H1 (cell line): ENCODE results near the gene P4HB. TPM values are rescaled to one million over a fixed set of nuclear protein-coding genes. Genes with fewer than 3 reads are reported as not detected.

Experiments used
- CTCF ChIA-PET: fragments of 300-600 bp; sonication (Branson Sonifier 250); formaldehyde crosslinking; loops from one replicate; lab custom pipeline; 2021; ENCODE audit not compliant: partially characterized antibody; lab: Charles Lee
- POLR2A ChIA-PET: fragments of 300-600 bp; sonication (Branson Sonifier 250); formaldehyde crosslinking; loops from one replicate; lab custom pipeline; 2021; ENCODE audit warnings: inconsistent platforms; ENCODE audit not compliant: partially characterized antibody; lab: Charles Lee
- DNase-seq, 2 experiments: peaks; one replicate each; pipeline versions ENCODE4 v3.0.0 to v3.0.0-alpha.2; 2010 to 2022; ENCODE audit warnings: low spot score in 2 of 2, low read depth in 1 of 2, mixed read lengths in 1 of 2
- FAIRE-seq: peaks from 2 replicates; lab custom pipeline; 2011; peaks lifted over from hg19 to GRCh38; lab: Jason Lieb, UNC
- H2AFZ ChIP-seq: 2 replicates; pipeline ENCODE4 v1.8.1; 2012; ENCODE audit warnings: low read length, inconsistent platforms
- H2AK5ac ChIP-seq: 2 replicates; pipeline ENCODE4 v1.6.1; 2013; ENCODE audit warnings: low read depth, low read length
- H2BK120ac ChIP-seq: replicated peaks from 2 replicates; pipeline ENCODE3; 2013; ENCODE audit warnings: low read depth, low read length, inconsistent platforms
- H2BK12ac ChIP-seq: 2 replicates; pipeline ENCODE4 v1.6.1; 2013; ENCODE audit warnings: low read depth, low read length
- H2BK15ac ChIP-seq: 2 replicates; pipeline ENCODE4 v1.6.1; 2013; ENCODE audit warnings: low read length
- H2BK20ac ChIP-seq: 2 replicates; pipeline ENCODE4 v1.6.1; 2013; ENCODE audit warnings: low read length
- H2BK5ac ChIP-seq: 2 replicates; pipeline ENCODE4 v1.6.1; 2013; ENCODE audit warnings: low read depth, low read length
- H3K14ac ChIP-seq: 2 replicates; pipeline ENCODE4 v1.6.1; 2013; ENCODE audit warnings: inconsistent platforms; ENCODE audit not compliant: insufficient read length
- H3K18ac ChIP-seq: 2 replicates; pipeline ENCODE4 v1.6.1; 2013; ENCODE audit warnings: low read length; ENCODE audit errors: extremely low read depth
- H3K23ac ChIP-seq: 2 replicates; pipeline ENCODE4 v1.6.1; 2013; ENCODE audit warnings: inconsistent platforms; ENCODE audit not compliant: insufficient read length
- H3K23me2 ChIP-seq: 2 replicates; pipeline ENCODE4 v1.6.1; 2013; ENCODE audit warnings: low read depth, low read length
- H3K27ac ChIP-seq: 2 replicates; pipeline ENCODE4 v1.6.1; 2011; ENCODE audit warnings: low read depth, low read length, inconsistent platforms
- H3K27me3 ChIP-seq, 4 experiments: replicated peaks in 1 of 4; 1 replicate in 1 of 4; 2 replicates in 3 of 4; pipeline versions ENCODE4 v1.6.1 to v1.8.1; 2011 to 2013; ENCODE audit warnings: low read length in 3 of 4, mild to moderate bottlenecking in 3 of 4, inconsistent platforms in 2 of 4, mixed read lengths in 2 of 4, moderate library complexity in 1 of 4; ENCODE audit not compliant: control insufficient read depth in 3 of 4, insufficient read depth in 3 of 4; ENCODE audit errors: extremely low read depth in 1 of 4
- H3K36me3 ChIP-seq, 4 experiments: 2 replicates each; pipeline versions ENCODE4 v1.6.1 to v1.8.1; 2011 to 2013; ENCODE audit warnings: mild to moderate bottlenecking in 4 of 4, low read length in 3 of 4, moderate library complexity in 2 of 4, control low read depth in 1 of 4, inconsistent platforms in 1 of 4; ENCODE audit not compliant: insufficient read depth in 4 of 4, control insufficient read depth in 2 of 4
- H3K4ac ChIP-seq: replicated peaks from 2 replicates; pipeline ENCODE3; 2013; ENCODE audit warnings: low read length, low read depth, mixed read lengths, inconsistent platforms; ENCODE audit not compliant: insufficient read length
- H3K4me1 ChIP-seq, 4 experiments: replicated peaks in 1 of 4; 1 replicate in 1 of 4; 2 replicates in 3 of 4; pipeline versions ENCODE4 v1.6.1 to v1.8.1; 2011 to 2013; ENCODE audit warnings: low read length in 3 of 4, inconsistent platforms in 2 of 4, mixed read lengths in 1 of 4; ENCODE audit not compliant: insufficient read depth in 4 of 4, control insufficient read depth in 3 of 4
- H3K4me2 ChIP-seq, 2 experiments: 2 replicates each; pipeline versions ENCODE4 v1.6.1 to v1.8.1; 2011 to 2013; ENCODE audit warnings: low read depth in 2 of 2, low read length in 2 of 2, control low read depth in 1 of 2, inconsistent platforms in 1 of 2, mild to moderate bottlenecking in 1 of 2; ENCODE audit not compliant: insufficient read depth in 1 of 2
- H3K4me3 ChIP-seq, 4 experiments: fragments of 200-600, 300-600 bp in 1 of 4; sonication (generic), shearing (Covaris generic), sonication (Bioruptor Twin) in 1 of 4; 2 replicates each; pipeline versions ENCODE4 v1.5.1 to v1.8.1; 2011 to 2016; ENCODE audit warnings: low read length in 4 of 4, low read depth in 3 of 4, control low read depth in 2 of 4, inconsistent platforms in 2 of 4, mild to moderate bottlenecking in 2 of 4, mixed read lengths in 1 of 4, moderate library complexity in 1 of 4; ENCODE audit not compliant: insufficient read depth in 2 of 4; ENCODE audit errors: extremely low read depth in 1 of 4
- H3K56ac ChIP-seq: replicated peaks from 2 replicates; pipeline ENCODE3; 2013; ENCODE audit warnings: low read depth, mild to moderate bottlenecking, mixed read lengths, low read length, inconsistent platforms; ENCODE audit not compliant: insufficient read length
- H3K79me1 ChIP-seq: 2 replicates; pipeline ENCODE4 v1.6.1; 2013; ENCODE audit warnings: low read depth, low read length, control low read depth
- H3K79me2 ChIP-seq, 2 experiments: 2 replicates each; pipeline versions ENCODE4 v1.6.1 to v1.8.1; 2012 to 2013; ENCODE audit warnings: low read length in 2 of 2, mild to moderate bottlenecking in 2 of 2, inconsistent platforms in 1 of 2; ENCODE audit not compliant: insufficient read depth in 2 of 2, control insufficient read depth in 1 of 2
- H3K9ac ChIP-seq, 4 experiments: replicated peaks in 1 of 4; 1 replicate in 1 of 4; 2 replicates in 3 of 4; pipeline versions ENCODE4 v1.6.1 to v1.8.1; 2011 to 2013; ENCODE audit warnings: low read depth in 3 of 4, low read length in 3 of 4, control low read depth in 2 of 4, mild to moderate bottlenecking in 2 of 4, moderate library complexity in 2 of 4, inconsistent platforms in 1 of 4; ENCODE audit errors: extremely low read depth in 1 of 4
- H3K9me3 ChIP-seq, 2 experiments: 2 replicates each; pipeline versions ENCODE4 v1.6.1 to v1.8.1; 2012 to 2013; ENCODE audit warnings: mild to moderate bottlenecking in 2 of 2, moderate library complexity in 2 of 2, control low read depth in 1 of 2, inconsistent platforms in 1 of 2, low read depth in 1 of 2, low read length in 1 of 2, mixed read lengths in 1 of 2; ENCODE audit not compliant: insufficient read depth in 2 of 2
- H4K20me1 ChIP-seq, 2 experiments: replicated peaks in 1 of 2; 2 replicates each; pipeline versions ENCODE3 to v1.8.1; 2011 to 2013; ENCODE audit warnings: inconsistent platforms in 2 of 2, low read length in 2 of 2, mild to moderate bottlenecking in 1 of 2; ENCODE audit not compliant: insufficient read depth in 2 of 2, control insufficient read depth in 1 of 2
- H4K5ac ChIP-seq: 2 replicates; pipeline ENCODE4 v1.6.1; 2013; ENCODE audit warnings: low read length, low read depth, mixed read lengths, inconsistent platforms; ENCODE audit not compliant: insufficient read length
- H4K8ac ChIP-seq: 2 replicates; pipeline ENCODE4 v1.8.0; 2013; ENCODE audit warnings: mild to moderate bottlenecking, moderate library complexity, low read length, inconsistent platforms; ENCODE audit not compliant: insufficient read depth; ENCODE audit errors: extremely low read depth
- H4K91ac ChIP-seq: replicated peaks from 2 replicates; pipeline ENCODE3; 2013; ENCODE audit warnings: low read length, mixed read lengths, inconsistent platforms; ENCODE audit not compliant: insufficient read length
- CBX5 ChIP-seq: fragments of 300-800, 300-1000 bp; sonication (generic); IDR thresholded peaks from 2 replicates; pipeline ENCODE4 v1.7.1; 2016; ENCODE audit warnings: antibody characterized with exemption, low read length, low read depth
- CHD2 ChIP-seq: IDR thresholded peaks from 2 replicates; pipeline ENCODE4 v1.6.1; 2012; ENCODE audit warnings: low read length, improper control_type of control experiment
- FOSL1 ChIP-seq: IDR thresholded peaks from 2 replicates; pipeline ENCODE4 v1.6.1; 2011; ENCODE audit warnings: mild to moderate bottlenecking, low read depth, low read length, moderate library complexity; ENCODE audit not compliant: insufficient read depth
- JUN ChIP-seq: IDR thresholded peaks from 2 replicates; pipeline ENCODE4 v1.6.1; 2011; ENCODE audit warnings: low read depth, mild to moderate bottlenecking, improper control_type of control experiment, low read length
- JUND ChIP-seq: IDR thresholded peaks from 2 replicates; pipeline ENCODE4 v1.6.1; 2011; ENCODE audit warnings: mild to moderate bottlenecking, improper control_type of control experiment, low read length
- NRF1 ChIP-seq: IDR thresholded peaks from 2 replicates; pipeline ENCODE4 v1.6.1; 2011; ENCODE audit warnings: mild to moderate bottlenecking, low read depth, low read length, improper control_type of control experiment
- RBBP5 ChIP-seq: IDR thresholded peaks from 2 replicates; pipeline ENCODE4 v1.7.1; 2012; ENCODE audit warnings: low read depth, mild to moderate bottlenecking, inconsistent platforms, low read length, moderate library complexity, borderline replicate concordance
- SIRT6 ChIP-seq: IDR thresholded peaks from one replicate; pipeline ENCODE4 v1.7.1; 2012; ENCODE audit warnings: low read length, inconsistent platforms
- SUZ12 ChIP-seq: fragments of 200-600 bp; sonication (generic); IDR thresholded peaks from 2 replicates; pipeline ENCODE4 v1.6.1; 2012; ENCODE audit warnings: mild to moderate bottlenecking, inconsistent platforms, low read length, moderate library complexity, mixed read lengths
- ZNF274 ChIP-seq: IDR thresholded peaks from 2 replicates; pipeline ENCODE4 v1.7.0; 2012; ENCODE audit warnings: low read length, borderline replicate concordance; ENCODE audit errors: extremely low read depth
- WGBS, 2 experiments: shearing (Covaris generic) in 1 of 2; methylation state at CpG; one replicate each; pipeline versions ENCODE4 v1.1.6 to v1.1.7; 2013 to 2015; ENCODE audit warnings: low lambda C conversion rate in 2 of 2, mixed read lengths in 2 of 2, inconsistent platforms in 1 of 2, low coverage in 1 of 2, missing lambda C conversion rate in 1 of 2; ENCODE audit not compliant: insufficient replicate concordance in 2 of 2, insufficient coverage in 1 of 2, insufficient read length in 1 of 2; ENCODE audit errors: extremely low coverage in 1 of 2, missing lambda C conversion rate in 1 of 2; 5-methylcytosine and 5-hydroxymethylcytosine counted together
- polyA plus RNA-seq, 7 experiments: library from polyadenylated mRNA; depleted of rRNA in 3 of 7; stranded (reverse) in 5 of 7; unstranded in 2 of 7; fragments of >200 nt in 5 of 7; fragments of 200-250 nt in 2 of 7; gene quantifications; 1 replicate in 5 of 7; 2 replicates in 1 of 7; 4 replicates in 1 of 7; pipeline versions ENCODE4 v1.2.1 to v1.2.3, GENCODE V29; 2011 to 2013; ENCODE audit warnings: missing spikeins in 2 of 7, mixed read lengths in 2 of 7
- total RNA-seq: library from RNA; stranded (reverse); fragmentation: NEBNext Ultra II Directional; extraction: Animal tissue kit (Norgen Biotek cat#: 25700); gene quantifications from 2 replicates; pipeline ENCODE4 v1.2.1, GENCODE V29; 2021
- TF ChIP-seq, protein P1 (sequence below): IDR thresholded peaks from 2 replicates; pipeline ENCODE4 v1.6.1; 2011; ENCODE audit warnings: low read depth, mild to moderate bottlenecking, low read length; ENCODE audit not compliant: insufficient read depth

The P4HB gene
- total and polyA plus RNA-seq, 2 of the 8 experiments (the other 6 are each of a cell fraction or from before 2014, with no cell fraction given): 41.4 to 379 TPM

DNA sequence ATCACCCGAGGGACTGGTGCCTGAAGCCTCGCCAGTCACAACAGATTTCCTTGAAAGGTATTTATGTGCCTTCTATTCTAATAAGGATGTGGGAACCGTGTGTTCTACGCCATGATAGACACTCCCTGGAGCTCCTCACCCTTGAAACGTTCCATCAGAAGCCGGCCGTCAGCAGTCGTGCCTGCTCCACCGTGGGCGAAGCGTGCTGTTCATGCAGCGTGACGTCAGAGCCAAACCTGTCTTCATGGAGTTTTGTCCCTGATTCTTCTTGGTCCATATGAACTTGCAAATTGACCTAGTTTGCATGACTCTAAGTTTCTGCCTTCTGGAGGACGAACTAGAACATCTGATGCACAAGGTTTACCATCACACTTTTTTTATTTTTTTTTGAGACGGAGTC, 21.0 kb downstream of the P4HB start:
- POLR2A ChIA-PET: interaction anchor here (0.8 to 1.7 kb wide), 5 partner anchors 10 to 33 kb away, joined by 3 to 6 read pairs (median 3); no protein-coding TSS in a partner anchor
- Histone ChIP-seq H2BK15ac (no peak overlapping the region), H3K9me3 (no peaks in the 10 kb centered on the region), H2BK120ac (no peak overlapping the region), H3K23ac (no peak overlapping the region), H3K27me3 (no peaks in the 10 kb centered on the region), H2AK5ac (no peak overlapping the region), H2BK12ac (no peak overlapping the region), H2BK20ac (no peak overlapping the region), H3K27ac (no peak overlapping the region), H3K14ac (no peak overlapping the region), H3K18ac (no peak overlapping the region), H4K8ac (no peak overlapping the region), H3K79me2 (no peaks in the 10 kb centered on the region), H4K91ac (no peak overlapping the region), H3K4me2 (no peak overlapping the region)
- 94% methylated on average over 15 of the region's 15 CpGs; no CpG with 5 or more reads in 1 of the 2 experiments for WGBS, 2 experiments
- no peak for FAIRE-seq
- TF ChIP-seq JUND: no peak
- no peak for TF ChIP-seq JUN
- TF ChIP-seq FOSL1: no peak
- no peak for TF ChIP-seq NRF1
- no peak for TF ChIP-seq ZNF274
- TF ChIP-seq CBX5: no peak
- TF ChIP-seq, protein P1, sequence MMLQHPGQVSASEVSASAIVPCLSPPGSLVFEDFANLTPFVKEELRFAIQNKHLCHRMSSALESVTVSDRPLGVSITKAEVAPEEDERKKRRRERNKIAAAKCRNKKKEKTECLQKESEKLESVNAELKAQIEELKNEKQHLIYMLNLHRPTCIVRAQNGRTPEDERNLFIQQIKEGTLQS: no peak
- TF ChIP-seq RBBP5: no peak
- no peak for TF ChIP-seq SIRT6
- no peak for TF ChIP-seq SUZ12
- TF ChIP-seq CHD2: no peak
- TF ChIP-seq, all 59 proteins: peak for 0
- Histone ChIP-seq H3K36me3 (peaks cover 0 to 13% (median 10%) of the 10 kb centered on the region in 4 experiments; a peak in 5 of 8 replicates), H3K4me1 (peaks cover 0 to 6% (median 3%) of the 10 kb centered on the region in 4 experiments; a peak in 5 of 7 replicates), H2AFZ (no peak overlapping the region), H3K79me1 (peaks cover 3% of the 10 kb centered on the region; the same call in 1 of the 2 replicates), H3K4ac (no peak overlapping the region), H4K20me1 (peaks cover 0 to 1% of the 10 kb centered on the region in 2 experiments), H3K23me2 (no peaks in the 10 kb centered on the region), H2BK5ac (no peak overlapping the region), H3K56ac (no peak overlapping the region), H3K4me3 (no peak overlapping the region), H3K9ac (no peak overlapping the region), H4K5ac (no peak overlapping the region)
- CTCF ChIA-PET: interaction anchor here (0.6 to 2.4 kb wide), 5 partner anchors 30 to 476 kb away, joined by 3 to 11 read pairs (median 4); no protein-coding TSS in a partner anchor
- DNase-seq: no peak
